HUES64 (cell line): ENCODE results near the gene EIF1AY. TPM values are rescaled to one million over a fixed set of nuclear protein-coding genes. Genes with fewer than 3 reads are reported as not detected.
"Not testable (repeated sequence)": the region's sequence is repeated elsewhere in the genome, so short reads cannot be mapped to it uniquely, and the experiment has no call there.

ENCODE experiments used
- H3K27ac ChIP-seq: 2 replicates; pipeline ENCODE4 v1.7.0; 2013; ENCODE audit warnings: low read depth, low read length, inconsistent platforms
- H3K27me3 ChIP-seq: 2 replicates; pipeline ENCODE4 v1.6.1; 2013; ENCODE audit warnings: mild to moderate bottlenecking, low read length; ENCODE audit not compliant: insufficient read depth
- H3K36me3 ChIP-seq: 2 replicates; pipeline ENCODE4 v1.6.1; 2013; ENCODE audit warnings: mild to moderate bottlenecking, low read length; ENCODE audit not compliant: insufficient read depth
- H3K4me1 ChIP-seq: 2 replicates; pipeline ENCODE4 v1.6.1; 2013; ENCODE audit warnings: mild to moderate bottlenecking, low read length, moderate library complexity; ENCODE audit not compliant: insufficient read depth
- H3K4me3 ChIP-seq: 2 replicates; pipeline ENCODE4 v1.5.1; 2013; ENCODE audit warnings: mild to moderate bottlenecking, low read length, moderate library complexity
- H3K9ac ChIP-seq: 2 replicates; pipeline ENCODE4 v1.6.1; 2013; ENCODE audit warnings: mild to moderate bottlenecking, low read depth, low read length
- H3K9me3 ChIP-seq: 2 replicates; pipeline ENCODE4 v1.6.1; 2013; ENCODE audit warnings: low read depth, low read length; ENCODE audit not compliant: insufficient read depth
- WGBS: fragments of 150-250, 120-280 bp; methylation state at CpG from one replicate; pipeline ENCODE4 v1.1.7; 2013; ENCODE audit warnings: missing lambda C conversion rate; 5-methylcytosine and 5-hydroxymethylcytosine counted together
- polyA plus RNA-seq, 2 experiments: library from polyadenylated mRNA; stranded (reverse); fragments of 50-300 nt; gene quantifications; one replicate each; pipeline ENCODE4 v1.2.3, GENCODE V29; 2013

Gene EIF1AY, protein sequence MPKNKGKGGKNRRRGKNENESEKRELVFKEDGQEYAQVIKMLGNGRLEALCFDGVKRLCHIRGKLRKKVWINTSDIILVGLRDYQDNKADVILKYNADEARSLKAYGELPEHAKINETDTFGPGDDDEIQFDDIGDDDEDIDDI
- polyA plus RNA-seq (2013, experiment 1 of 2), result 29.6 TPM
- polyA plus RNA-seq (2013, experiment 2 of 2), result 33.7 TPM

DNA sequence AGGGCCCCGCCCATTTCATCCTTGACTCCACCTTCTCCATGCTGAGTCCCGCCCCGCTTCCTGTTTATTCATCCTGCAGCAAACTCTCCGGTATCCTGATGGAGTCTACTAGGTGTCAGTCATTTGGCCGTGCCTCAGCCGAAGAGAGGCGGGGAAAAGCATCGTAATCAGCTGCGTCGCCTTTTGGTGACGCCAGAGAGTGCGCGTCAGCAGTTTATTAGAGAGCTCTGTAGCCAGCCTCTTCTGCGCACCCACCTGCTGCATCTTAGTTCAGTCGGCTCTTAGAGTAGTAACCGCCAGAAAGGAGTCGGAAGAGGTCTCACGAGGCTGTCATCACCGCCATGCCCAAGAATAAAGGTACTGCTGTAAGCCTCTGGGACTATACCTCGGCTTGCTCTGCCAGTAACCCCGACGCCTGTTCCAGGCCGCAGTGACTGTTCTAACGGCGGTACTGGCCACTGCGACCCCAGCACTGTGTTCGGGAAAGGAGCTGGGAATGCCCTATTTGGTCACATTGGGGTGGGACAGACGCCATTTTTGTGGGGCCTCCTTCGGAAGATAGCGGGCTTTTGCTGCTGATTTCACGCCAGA, at the start of gene EIF1AY:
Gene EIF1AY, plus strand, starts transcription at position 246 of the 591 bp plus-strand sequence. Its CDS starts 96 bp downstream, at position 342.
- no peaks in the 10 kb centered on the region for H3K27me3 ChIP-seq
- H3K4me3 ChIP-seq, result peak within 1 kb of the TSS; percentile 97
- H3K36me3 ChIP-seq, result peaks cover 7% of the 10 kb centered on the region; the same call in 1 of the 2 replicates
- peak within 1 kb of the TSS; percentile 91 for H3K9ac ChIP-seq
- H3K4me1 ChIP-seq, result no peaks in the 10 kb centered on the region
- peak within 1 kb of the TSS; percentile 97 for H3K27ac ChIP-seq
- H3K9me3 ChIP-seq, result no peaks in the 10 kb centered on the region
- 0% methylated on average over 31 of the region's 31 CpGs for WGBS

DNA sequence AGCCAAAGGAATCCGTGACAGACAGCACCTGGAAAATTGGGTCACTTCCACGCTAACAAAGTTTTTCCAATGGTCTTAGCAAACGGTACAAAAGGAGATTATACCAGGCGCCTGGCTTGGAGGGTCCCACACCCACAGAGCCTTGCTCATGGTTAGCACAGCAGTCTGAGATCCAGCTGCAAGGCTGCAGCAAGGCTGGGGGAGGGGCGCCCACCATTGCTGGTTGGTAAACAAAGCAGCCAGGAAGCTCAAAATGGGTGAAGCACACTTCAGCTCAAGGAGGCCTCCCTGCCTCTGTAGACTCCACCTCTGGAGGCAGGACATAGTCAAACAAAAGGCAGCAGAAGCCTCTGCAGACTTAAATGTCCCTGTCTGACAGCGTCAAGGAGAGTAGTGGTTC, 47.1 kb upstream of the EIF1AY start:
- Histone ChIP-seq H3K9me3 (peaks cover 39% of the 10 kb centered on the region; the same call in 1 of the 2 replicates), H3K27ac (no peak overlapping the region), H3K27me3 (no peaks in the 10 kb centered on the region), H3K4me1 (no peaks in the 10 kb centered on the region), H3K4me3 (no peak overlapping the region), H3K36me3 (no peaks in the 10 kb centered on the region), H3K9ac (no peak overlapping the region)
- WGBS, result 90% methylated on average over 6 of the region's 6 CpGs

DNA sequence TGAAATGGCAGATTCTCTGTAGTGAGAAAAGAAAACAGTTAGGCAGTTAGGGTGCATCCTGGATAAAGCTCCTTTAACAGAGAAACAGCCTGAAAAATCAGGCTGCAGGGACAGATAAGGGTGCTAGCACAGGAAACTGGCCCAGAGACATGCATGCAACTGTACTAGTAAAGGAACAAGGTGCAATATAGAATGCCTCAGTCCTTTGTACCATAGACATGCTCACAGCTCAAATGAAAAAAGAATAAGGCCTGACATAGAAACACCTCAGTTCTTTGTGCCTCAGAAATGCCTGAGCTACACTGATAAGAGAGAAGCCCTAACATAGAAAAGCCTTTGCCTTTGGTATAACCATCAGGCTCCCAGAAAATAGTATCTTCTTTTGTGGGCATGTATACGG, 37.4 kb upstream of the EIF1AY start:
- Histone ChIP-seq H3K9ac (no peak overlapping the region), H3K4me1 (no peaks in the 10 kb centered on the region), H3K36me3 (no peaks in the 10 kb centered on the region), H3K27ac (no peak overlapping the region), H3K4me3 (no peak overlapping the region), H3K9me3 (peaks cover 41% of the 10 kb centered on the region), H3K27me3 (no peaks in the 10 kb centered on the region)
- WGBS, result no CpG with 5 or more reads among the region's 1 CpG

DNA sequence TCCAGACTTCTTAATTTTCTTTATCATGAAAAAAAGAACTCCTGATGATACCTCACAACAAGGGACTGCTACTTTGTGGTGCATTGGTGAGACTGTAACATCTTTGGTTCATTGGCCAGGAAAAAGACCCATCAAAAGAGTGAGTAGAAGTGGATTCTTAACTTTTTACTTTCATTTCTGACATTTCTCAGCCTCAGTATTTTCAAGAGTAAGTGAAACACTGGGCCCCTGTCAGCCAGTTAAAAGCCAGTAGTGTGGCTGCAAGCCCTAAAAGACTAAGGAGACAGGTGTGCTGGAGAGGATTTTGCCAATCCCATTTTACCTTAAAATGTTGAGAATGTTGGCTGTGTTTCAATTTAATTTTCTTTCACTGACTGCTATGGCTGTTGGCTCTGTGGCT, 36.6 kb upstream of the EIF1AY start:
- Histone ChIP-seq H3K4me3 (no peak overlapping the region), H3K9me3 (peaks cover 41% of the 10 kb centered on the region), H3K4me1 (no peaks in the 10 kb centered on the region), H3K27me3 (no peaks in the 10 kb centered on the region), H3K36me3 (no peaks in the 10 kb centered on the region), H3K27ac (no peak overlapping the region), H3K9ac (no peak overlapping the region)

DNA sequence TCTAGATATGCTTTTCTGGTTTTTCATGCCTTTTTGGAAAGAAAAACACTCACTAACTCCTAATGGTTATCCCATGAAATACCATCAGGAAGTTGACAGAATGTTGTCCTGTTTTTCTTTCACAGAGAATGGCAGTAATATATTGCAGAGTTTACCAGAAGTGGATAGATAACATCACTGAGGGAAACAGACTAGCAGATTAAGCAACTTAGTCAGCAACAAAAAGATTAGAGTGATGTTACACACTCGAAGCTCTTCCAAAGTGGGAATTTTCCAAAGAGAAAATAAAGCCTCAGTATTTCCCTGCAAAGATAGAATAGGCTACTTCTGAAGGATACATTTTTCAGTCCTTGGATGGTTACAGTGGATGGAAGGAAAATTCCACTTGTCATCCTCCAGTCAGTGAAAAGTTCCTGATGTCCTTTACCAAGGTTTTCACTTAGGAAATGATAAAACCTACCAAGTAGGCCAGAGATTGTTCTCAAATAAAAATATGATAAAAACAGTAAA, 31.1 kb upstream of the EIF1AY start:
- no peaks in the 10 kb centered on the region for H3K4me1 ChIP-seq
- peaks cover 47% of the 10 kb centered on the region for H3K9me3 ChIP-seq
- no peaks in the 10 kb centered on the region for H3K36me3 ChIP-seq
- no peak overlapping the region for H3K27ac ChIP-seq
- no peaks in the 10 kb centered on the region for H3K27me3 ChIP-seq
- no peak overlapping the region for H3K4me3 ChIP-seq
- 90% methylated on average over 1 of the region's 1 CpG for WGBS
- no peak overlapping the region for H3K9ac ChIP-seq

DNA sequence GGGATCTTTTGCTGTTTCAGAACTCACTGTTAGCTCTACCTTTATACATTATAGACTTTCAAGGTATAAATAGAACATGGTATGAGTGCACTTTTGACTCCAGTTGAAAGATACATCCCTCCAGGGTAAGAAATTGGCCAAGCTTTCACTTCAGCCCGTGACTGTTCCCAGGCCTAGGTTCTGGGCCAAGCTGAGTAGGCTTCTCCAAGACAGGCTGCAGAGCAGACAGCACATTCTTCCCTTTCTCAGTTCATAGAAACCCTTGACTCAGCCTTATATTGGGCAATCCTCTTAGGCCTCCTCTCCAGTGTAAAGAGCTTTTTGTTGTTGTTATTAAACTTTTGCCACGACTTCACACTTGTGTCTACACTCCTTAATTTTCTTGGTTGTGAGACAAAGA, 29.5 kb upstream of the EIF1AY start:
- Histone ChIP-seq H3K36me3 (no peaks in the 10 kb centered on the region), H3K9me3 (peaks cover 43% of the 10 kb centered on the region), H3K4me3 (no peak overlapping the region), H3K27me3 (no peaks in the 10 kb centered on the region), H3K9ac (no peak overlapping the region), H3K4me1 (no peaks in the 10 kb centered on the region), H3K27ac (no peak overlapping the region)
- 55% methylated on average over 2 of the region's 2 CpGs for WGBS

DNA sequence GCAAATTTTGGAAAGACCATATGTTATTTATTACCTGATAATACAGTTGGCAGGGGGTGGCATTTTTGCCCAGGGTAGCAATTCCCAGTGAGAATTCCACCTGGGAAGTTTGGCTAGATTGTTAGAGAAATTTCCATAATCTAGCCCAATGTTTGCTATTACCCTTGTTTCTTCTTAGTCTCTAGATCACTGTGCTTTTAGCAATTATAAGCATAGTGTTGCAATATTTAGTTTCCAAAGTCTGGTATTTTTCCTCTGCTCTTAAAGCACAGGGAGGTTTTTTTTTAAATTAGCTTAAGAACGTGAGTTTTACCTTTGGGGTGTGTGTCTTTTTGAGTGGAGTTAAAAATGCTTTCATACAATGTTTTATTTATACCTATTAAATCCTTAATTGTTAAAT, 26.3 kb upstream of the EIF1AY start:
- H3K4me1 ChIP-seq, result no peaks in the 10 kb centered on the region
- no CpG with 5 or more reads among the region's 1 CpG for WGBS
- no peak overlapping the region for H3K27ac ChIP-seq
- no peak overlapping the region for H3K9ac ChIP-seq
- no peak overlapping the region for H3K4me3 ChIP-seq
- peaks cover 31% of the 10 kb centered on the region for H3K9me3 ChIP-seq
- no peaks in the 10 kb centered on the region for H3K27me3 ChIP-seq
- no peaks in the 10 kb centered on the region for H3K36me3 ChIP-seq

DNA sequence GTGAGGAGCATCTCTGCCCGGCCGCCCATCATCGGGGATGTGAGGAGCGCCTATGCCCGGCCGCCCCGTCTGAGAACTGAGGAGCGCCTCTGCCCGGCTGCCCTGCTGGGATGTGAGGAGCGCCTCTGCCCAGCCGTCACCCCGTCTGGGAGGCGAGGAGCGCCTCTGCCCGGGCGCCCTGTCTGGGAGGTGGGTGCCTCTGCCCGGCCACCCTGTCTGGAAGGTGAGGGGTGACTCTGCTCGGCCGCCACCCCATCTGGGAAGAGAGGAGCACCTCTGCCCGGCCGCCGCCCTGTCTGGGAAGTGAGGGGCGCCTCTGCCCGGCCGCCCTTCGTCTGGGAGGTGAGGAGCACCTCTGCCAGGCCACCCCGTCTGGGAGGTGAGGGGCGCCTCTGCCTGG, 23.7 kb upstream of the EIF1AY start:
- Histone ChIP-seq H3K36me3 (no peaks in the 10 kb centered on the region), H3K27me3 (no peaks in the 10 kb centered on the region), H3K4me1 (no peaks in the 10 kb centered on the region), H3K4me3 (no peak overlapping the region), H3K9me3 (peaks cover 23% of the 10 kb centered on the region), H3K27ac (no peak overlapping the region), H3K9ac (no peak overlapping the region)
- WGBS, result 94% methylated on average over 28 of the region's 28 CpGs

DNA sequence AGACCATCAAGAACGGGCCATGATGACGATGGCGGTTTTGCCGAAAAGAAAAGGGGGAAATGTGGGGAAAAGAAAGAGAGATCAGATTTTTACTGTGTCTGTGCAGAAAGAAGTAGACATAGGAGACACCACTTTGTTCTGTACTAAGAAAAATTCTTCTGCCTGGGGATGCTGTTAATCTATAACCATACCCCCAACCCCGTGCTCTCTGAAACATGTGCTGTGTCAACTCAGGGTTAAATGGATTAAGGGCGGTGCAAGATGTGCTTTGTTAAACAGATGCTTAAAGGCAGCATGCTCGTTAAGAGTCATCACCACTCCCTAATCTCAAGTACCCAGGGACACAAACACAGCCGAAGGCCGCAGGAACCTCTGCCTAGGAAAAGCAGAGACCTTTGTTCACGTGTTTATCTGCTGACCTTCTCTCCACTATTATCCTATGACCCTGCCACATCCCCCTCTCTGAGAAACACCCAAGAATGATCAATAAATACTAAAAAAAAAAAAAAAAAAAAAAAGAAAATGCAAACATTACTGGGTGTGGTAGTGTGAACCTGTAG, 22.7 kb upstream of the EIF1AY start:
- H3K9me3 ChIP-seq, result peaks cover 25% of the 10 kb centered on the region
- not testable (repeated sequence) for H3K36me3 ChIP-seq, H3K4me3 ChIP-seq, H3K4me1 ChIP-seq, H3K27ac ChIP-seq, H3K9ac ChIP-seq, H3K27me3 ChIP-seq
- WGBS, result 98% methylated on average over 6 of the region's 10 CpGs

DNA sequence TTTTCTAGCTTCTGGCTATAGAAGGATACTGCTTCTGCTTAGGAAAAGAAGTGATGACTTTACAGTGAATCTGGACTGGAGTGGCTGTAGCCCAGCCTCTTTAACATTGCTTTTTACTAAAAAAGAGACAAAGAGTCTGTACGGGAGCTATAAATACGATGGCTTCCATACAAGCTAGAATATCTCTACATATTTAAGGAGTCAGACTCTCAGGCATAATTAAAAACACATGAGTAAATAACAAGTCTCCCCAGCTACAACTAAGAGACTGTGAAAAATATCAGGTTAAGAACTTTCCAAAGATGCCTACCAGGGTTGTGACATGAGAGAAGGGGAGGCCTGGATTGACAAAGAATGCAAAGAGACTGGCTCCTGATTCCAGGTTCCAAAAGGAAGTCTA, 19.8 kb upstream of the EIF1AY start:
- Histone ChIP-seq H3K4me1 (no peaks in the 10 kb centered on the region), H3K27ac (no peak overlapping the region), H3K36me3 (no peaks in the 10 kb centered on the region), H3K27me3 (no peaks in the 10 kb centered on the region), H3K4me3 (no peak overlapping the region), H3K9me3 (peaks cover 20% of the 10 kb centered on the region), H3K9ac (no peak overlapping the region)
- 92% methylated on average over 2 of the region's 2 CpGs for WGBS

DNA sequence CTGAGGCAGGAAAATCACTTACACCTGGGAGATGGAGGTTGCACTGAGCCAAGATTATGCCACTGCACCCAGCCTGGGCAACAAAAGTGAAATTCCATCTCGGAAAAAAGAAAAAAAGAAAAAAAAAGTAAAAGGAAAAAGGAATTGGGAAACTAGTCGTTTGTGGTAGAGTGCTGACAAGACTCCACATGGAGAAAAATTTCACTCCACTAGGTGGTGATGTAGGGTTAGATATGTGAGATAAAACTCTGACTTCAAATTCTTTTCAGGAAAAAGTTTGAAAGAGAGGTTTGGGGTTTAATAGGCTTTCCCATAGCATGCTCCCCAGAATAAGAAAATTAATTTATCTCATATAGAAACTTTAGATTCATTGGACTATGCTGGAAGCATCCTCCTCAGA, 16.9 kb upstream of the EIF1AY start:
- Histone ChIP-seq H3K36me3 (no peaks in the 10 kb centered on the region), H3K4me3 (no peak overlapping the region), H3K27me3 (no peaks in the 10 kb centered on the region), H3K9ac (no peak overlapping the region), H3K9me3 (peaks cover 33% of the 10 kb centered on the region), H3K27ac (no peak overlapping the region), H3K4me1 (no peaks in the 10 kb centered on the region)
- 60% methylated on average over 2 of the region's 2 CpGs for WGBS
